PC-9 (cell line): Measurements from ENCODE around the gene TAMALIN.

Source experiments
- CTCF ChIP-seq: fragments of 200-600 bp; sonication (generic); conservative IDR thresholded peaks from 2 replicates; pipeline ENCODE4 v1.6.1; 2017; ENCODE audit warnings: mixed run types, antibody characterized with exemption, mild to moderate bottlenecking, moderate library complexity
- EZH2 ChIP-seq: fragments of 200-600 bp; sonication (generic); IDR thresholded peaks from 2 replicates; pipeline ENCODE4 v1.8.0; 2017; ENCODE audit warnings: antibody characterized with exemption, low read depth

- TF ChIP-seq EZH2 (no peak), CTCF (no peak)
These were observed 36.9 kb downstream of the TAMALIN start for GRCh38 chr12:52043386-52044212.
